ENCODE data around the gene PLEK2. TPM values are rescaled to one million over a fixed set of nuclear protein-coding genes. Genes with fewer than 3 reads are reported as not detected.

Gene PLEK2
- total RNA-seq, 1 experiment from 2014 or later, result 1.3 TPM

DNA sequence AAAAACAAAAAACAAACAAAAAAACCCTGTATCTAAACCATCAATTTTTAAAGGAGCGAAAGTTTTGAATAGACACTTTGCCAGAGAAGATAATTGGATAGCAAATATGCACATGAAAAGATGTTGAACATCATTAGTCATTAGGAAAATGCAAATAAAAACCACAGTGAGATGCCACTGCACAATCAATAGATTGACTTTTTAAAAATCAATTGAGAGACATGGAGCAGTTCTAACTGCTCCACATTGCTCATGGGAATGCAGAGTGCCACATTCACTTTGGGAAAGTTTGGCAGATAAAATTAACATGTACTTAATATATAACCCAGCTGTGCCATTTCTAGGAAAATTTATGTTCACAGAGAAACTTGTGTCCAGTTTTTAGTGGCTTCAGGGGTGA, 39.1 kb downstream of the PLEK2 start (continued):
- TF ChIP-seq, protein P1, sequence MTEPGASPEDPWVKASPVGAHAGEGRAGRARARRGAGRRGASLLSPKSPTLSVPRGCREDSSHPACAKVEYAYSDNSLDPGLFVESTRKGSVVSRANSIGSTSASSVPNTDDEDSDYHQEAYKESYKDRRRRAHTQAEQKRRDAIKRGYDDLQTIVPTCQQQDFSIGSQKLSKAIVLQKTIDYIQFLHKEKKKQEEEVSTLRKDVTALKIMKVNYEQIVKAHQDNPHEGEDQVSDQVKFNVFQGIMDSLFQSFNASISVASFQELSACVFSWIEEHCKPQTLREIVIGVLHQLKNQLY (CRISPR knock-in tag; IDR thresholded peaks at IDR 0.05), result no peak
- no peak for TF ChIP-seq JUN (CRISPR knock-in tag; IDR thresholded peaks at IDR 0.05)
- TF ChIP-seq NFATC4 (CRISPR knock-in tag; IDR thresholded peaks at IDR 0.05), result no peak
- TF ChIP-seq SMAD3 (CRISPR knock-in tag; IDR thresholded peaks at IDR 0.05; ENCODE audit: borderline replicate concordance), result no peak

DNA sequence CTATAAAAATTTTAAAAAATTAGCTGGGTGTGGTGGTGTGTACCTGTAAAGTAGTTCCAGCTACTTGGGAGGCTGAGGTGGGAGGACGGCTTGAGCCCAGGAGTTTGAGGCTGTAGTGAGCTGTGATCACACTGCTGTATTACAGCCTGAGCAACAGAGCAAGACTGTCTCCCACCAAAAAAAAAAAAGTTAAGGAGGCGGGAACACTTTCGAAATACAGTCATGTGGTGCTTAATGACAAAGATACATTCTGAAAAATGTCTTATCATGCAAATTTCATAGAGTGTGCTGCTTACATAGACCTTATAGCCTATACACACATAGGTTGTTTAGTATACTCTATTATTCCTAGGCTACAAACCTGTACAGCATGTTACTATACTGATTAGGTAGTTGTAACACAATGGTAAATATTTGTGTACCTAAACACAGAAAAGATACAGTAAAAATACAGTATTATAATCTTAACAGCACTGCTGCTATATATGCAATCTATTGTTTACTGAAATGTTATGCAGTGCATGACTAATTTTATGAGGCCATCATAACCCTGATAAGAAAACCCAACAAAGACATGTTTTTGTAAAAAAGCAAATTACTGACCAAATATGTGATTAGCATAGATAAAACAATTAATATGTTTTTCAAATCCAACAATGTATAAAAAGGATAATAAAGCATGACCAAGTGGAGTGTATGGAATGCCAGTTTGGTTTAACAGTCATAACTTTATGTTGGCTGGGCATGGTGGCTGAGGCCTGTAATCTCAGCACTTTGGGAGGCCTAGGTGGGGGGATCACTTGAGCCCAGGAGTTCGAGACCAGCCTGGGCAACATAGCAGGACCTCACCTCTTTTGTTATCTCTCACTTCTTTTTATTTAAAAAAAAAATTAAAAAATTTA, 40.5 kb downstream of the PLEK2 start:
- Mint-ChIP-seq H3K4me1 (no peaks in the 10 kb centered on the region), H3K27me3 (ENCODE audit: low read depth) (no peaks in the 10 kb centered on the region), H3K4me3 (no peak overlapping the region), H3K9me3 (no peaks in the 10 kb centered on the region), H3K27ac (no peak overlapping the region), H3K36me3 (peaks cover 52% of the 10 kb centered on the region)
- no peak for DNase-seq (ENCODE audit: low spot score)
- ChIA-PET CTCF (no interaction called here), POLR2A (no interaction called here)
- TF ChIP-seq TEAD1 (CRISPR knock-in tag; IDR thresholded peaks at IDR 0.05), result no peak
- TF ChIP-seq ZNF423 (CRISPR knock-in tag; IDR thresholded peaks at IDR 0.05), result no peak
- TF ChIP-seq JAZF1 (CRISPR knock-in tag; IDR thresholded peaks at IDR 0.05), result no peak
- TF ChIP-seq, protein P1 (CRISPR knock-in tag; IDR thresholded peaks at IDR 0.05), result no peak
- no peak for TF ChIP-seq NR1H2 (CRISPR knock-in tag; IDR thresholded peaks at IDR 0.05)
- TF ChIP-seq, protein P2, sequence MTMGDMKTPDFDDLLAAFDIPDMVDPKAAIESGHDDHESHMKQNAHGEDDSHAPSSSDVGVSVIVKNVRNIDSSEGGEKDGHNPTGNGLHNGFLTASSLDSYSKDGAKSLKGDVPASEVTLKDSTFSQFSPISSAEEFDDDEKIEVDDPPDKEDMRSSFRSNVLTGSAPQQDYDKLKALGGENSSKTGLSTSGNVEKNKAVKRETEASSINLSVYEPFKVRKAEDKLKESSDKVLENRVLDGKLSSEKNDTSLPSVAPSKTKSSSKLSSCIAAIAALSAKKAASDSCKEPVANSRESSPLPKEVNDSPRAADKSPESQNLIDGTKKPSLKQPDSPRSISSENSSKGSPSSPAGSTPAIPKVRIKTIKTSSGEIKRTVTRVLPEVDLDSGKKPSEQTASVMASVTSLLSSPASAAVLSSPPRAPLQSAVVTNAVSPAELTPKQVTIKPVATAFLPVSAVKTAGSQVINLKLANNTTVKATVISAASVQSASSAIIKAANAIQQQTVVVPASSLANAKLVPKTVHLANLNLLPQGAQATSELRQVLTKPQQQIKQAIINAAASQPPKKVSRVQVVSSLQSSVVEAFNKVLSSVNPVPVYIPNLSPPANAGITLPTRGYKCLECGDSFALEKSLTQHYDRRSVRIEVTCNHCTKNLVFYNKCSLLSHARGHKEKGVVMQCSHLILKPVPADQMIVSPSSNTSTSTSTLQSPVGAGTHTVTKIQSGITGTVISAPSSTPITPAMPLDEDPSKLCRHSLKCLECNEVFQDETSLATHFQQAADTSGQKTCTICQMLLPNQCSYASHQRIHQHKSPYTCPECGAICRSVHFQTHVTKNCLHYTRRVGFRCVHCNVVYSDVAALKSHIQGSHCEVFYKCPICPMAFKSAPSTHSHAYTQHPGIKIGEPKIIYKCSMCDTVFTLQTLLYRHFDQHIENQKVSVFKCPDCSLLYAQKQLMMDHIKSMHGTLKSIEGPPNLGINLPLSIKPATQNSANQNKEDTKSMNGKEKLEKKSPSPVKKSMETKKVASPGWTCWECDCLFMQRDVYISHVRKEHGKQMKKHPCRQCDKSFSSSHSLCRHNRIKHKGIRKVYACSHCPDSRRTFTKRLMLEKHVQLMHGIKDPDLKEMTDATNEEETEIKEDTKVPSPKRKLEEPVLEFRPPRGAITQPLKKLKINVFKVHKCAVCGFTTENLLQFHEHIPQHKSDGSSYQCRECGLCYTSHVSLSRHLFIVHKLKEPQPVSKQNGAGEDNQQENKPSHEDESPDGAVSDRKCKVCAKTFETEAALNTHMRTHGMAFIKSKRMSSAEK (CRISPR knock-in tag; IDR thresholded peaks at IDR 0.05; ENCODE audit: borderline replicate concordance), result no peak
- TF ChIP-seq SP1 (CRISPR knock-in tag; conservative IDR thresholded peaks at IDR 0.05), result no peak
- TF ChIP-seq MXD4 (CRISPR knock-in tag; IDR thresholded peaks at IDR 0.05; ENCODE audit: borderline replicate concordance), result no peak
- TF ChIP-seq, protein P3, sequence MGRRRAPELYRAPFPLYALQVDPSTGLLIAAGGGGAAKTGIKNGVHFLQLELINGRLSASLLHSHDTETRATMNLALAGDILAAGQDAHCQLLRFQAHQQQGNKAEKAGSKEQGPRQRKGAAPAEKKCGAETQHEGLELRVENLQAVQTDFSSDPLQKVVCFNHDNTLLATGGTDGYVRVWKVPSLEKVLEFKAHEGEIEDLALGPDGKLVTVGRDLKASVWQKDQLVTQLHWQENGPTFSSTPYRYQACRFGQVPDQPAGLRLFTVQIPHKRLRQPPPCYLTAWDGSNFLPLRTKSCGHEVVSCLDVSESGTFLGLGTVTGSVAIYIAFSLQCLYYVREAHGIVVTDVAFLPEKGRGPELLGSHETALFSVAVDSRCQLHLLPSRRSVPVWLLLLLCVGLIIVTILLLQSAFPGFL (CRISPR knock-in tag; IDR thresholded peaks at IDR 0.05; ENCODE audit: borderline replicate concordance), result no peak
- no peak for TF ChIP-seq KAT7 (CRISPR knock-in tag; IDR thresholded peaks at IDR 0.05; ENCODE audit: borderline replicate concordance)
- TF ChIP-seq TP53 (CRISPR knock-in tag; IDR thresholded peaks at IDR 0.05), result no peak
- TF ChIP-seq FOXJ3 (CRISPR knock-in tag; IDR thresholded peaks at IDR 0.05; ENCODE audit: borderline replicate concordance), result no peak
- TF ChIP-seq HMGA2 (CRISPR knock-in tag; IDR thresholded peaks at IDR 0.05), result no peak
- TF ChIP-seq GABPB1 (CRISPR knock-in tag; IDR thresholded peaks at IDR 0.05), result no peak
- TF ChIP-seq, protein P4, sequence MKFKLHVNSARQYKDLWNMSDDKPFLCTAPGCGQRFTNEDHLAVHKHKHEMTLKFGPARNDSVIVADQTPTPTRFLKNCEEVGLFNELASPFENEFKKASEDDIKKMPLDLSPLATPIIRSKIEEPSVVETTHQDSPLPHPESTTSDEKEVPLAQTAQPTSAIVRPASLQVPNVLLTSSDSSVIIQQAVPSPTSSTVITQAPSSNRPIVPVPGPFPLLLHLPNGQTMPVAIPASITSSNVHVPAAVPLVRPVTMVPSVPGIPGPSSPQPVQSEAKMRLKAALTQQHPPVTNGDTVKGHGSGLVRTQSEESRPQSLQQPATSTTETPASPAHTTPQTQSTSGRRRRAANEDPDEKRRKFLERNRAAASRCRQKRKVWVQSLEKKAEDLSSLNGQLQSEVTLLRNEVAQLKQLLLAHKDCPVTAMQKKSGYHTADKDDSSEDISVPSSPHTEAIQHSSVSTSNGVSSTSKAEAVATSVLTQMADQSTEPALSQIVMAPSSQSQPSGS (CRISPR knock-in tag; IDR thresholded peaks at IDR 0.05; ENCODE audit: borderline replicate concordance, low read depth), result no peak
- TF ChIP-seq, protein P5, sequence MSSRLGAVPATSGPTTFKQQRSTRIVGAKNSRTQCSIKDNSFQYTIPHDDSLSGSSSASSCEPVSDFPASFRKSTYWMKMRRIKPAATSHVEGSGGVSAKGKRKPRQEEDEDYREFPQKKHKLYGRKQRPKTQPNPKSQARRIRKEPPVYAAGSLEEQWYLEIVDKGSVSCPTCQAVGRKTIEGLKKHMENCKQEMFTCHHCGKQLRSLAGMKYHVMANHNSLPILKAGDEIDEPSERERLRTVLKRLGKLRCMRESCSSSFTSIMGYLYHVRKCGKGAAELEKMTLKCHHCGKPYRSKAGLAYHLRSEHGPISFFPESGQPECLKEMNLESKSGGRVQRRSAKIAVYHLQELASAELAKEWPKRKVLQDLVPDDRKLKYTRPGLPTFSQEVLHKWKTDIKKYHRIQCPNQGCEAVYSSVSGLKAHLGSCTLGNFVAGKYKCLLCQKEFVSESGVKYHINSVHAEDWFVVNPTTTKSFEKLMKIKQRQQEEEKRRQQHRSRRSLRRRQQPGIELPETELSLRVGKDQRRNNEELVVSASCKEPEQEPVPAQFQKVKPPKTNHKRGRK (CRISPR knock-in tag; IDR thresholded peaks at IDR 0.05; ENCODE audit: borderline replicate concordance), result no peak
- TF ChIP-seq, protein P6, sequence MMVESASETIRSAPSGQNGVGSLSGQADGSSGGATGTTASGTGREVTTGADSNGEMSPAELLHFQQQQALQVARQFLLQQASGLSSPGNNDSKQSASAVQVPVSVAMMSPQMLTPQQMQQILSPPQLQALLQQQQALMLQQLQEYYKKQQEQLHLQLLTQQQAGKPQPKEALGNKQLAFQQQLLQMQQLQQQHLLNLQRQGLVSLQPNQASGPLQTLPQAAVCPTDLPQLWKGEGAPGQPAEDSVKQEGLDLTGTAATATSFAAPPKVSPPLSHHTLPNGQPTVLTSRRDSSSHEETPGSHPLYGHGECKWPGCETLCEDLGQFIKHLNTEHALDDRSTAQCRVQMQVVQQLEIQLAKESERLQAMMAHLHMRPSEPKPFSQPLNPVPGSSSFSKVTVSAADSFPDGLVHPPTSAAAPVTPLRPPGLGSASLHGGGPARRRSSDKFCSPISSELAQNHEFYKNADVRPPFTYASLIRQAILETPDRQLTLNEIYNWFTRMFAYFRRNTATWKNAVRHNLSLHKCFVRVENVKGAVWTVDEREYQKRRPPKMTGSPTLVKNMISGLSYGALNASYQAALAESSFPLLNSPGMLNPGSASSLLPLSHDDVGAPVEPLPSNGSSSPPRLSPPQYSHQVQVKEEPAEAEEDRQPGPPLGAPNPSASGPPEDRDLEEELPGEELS (CRISPR knock-in tag; IDR thresholded peaks at IDR 0.05), result no peak
- no peak for ATAC-seq
